Caco-2 (cell line): Measurements from ENCODE around the gene ID3. TPM values are rescaled to one million over a fixed set of nuclear protein-coding genes. Genes with fewer than 3 reads are reported as not detected.
A peak's percentile ranks its signal among the peaks of the same experiment; 100 is the strongest.

Experiments
- BruUV-seq: library from RNA; stranded (reverse); fragments of 400-500 nt; replicated peaks from 2 replicates; lab custom pipeline; 2021; lab: Mats Ljungman, UMichigan
- CTCF ChIA-PET: fragments of 300-600 bp; sonication (Branson Sonifier 250); formaldehyde crosslinking; loops from one replicate; lab custom pipeline; 2022; ENCODE audit warnings: antibody characterized with exemption; lab: Charles Lee
- POLR2A ChIA-PET: fragments of 300-600 bp; sonication (Branson Sonifier 250); formaldehyde crosslinking; loops from one replicate; lab custom pipeline; 2022; ENCODE audit warnings: antibody characterized with exemption; lab: Charles Lee
- DNase-seq, 2 experiments: peaks; one replicate each; pipeline versions ENCODE4 v3.0.0 to v3.0.0-alpha.2; 2020 to 2022
- H3K27me3 ChIP-seq: replicated peaks from 2 replicates; pipeline ENCODE4 v1.6.0; 2011; ENCODE audit warnings: low read length; ENCODE audit not compliant: control insufficient read depth, insufficient read depth
- H3K36me3 ChIP-seq: 2 replicates; pipeline ENCODE4 v1.5.1; 2011; ENCODE audit warnings: low read length; ENCODE audit not compliant: control insufficient read depth, insufficient read depth
- H3K4me1 ChIP-seq: fragments of 250-450 bp; sonication (Bioruptor Pico); 2 replicates; pipeline ENCODE4 v1.5.1; 2020; ENCODE audit warnings: mild to moderate bottlenecking
- H3K4me3 ChIP-seq: 2 replicates; pipeline ENCODE4 v1.5.1; 2011; ENCODE audit warnings: low read depth, mild to moderate bottlenecking, control low read depth, low read length
- H3K9me3 ChIP-seq: fragments of 250-450 bp; sonication (Bioruptor Pico); 2 replicates; pipeline ENCODE4 v1.5.1; 2020; ENCODE audit warnings: mild to moderate bottlenecking, moderate library complexity
- H3K27ac Mint-ChIP-seq: one replicate; pipeline ENCODE4 v1.8.0; 2022; ENCODE audit warnings: mixed read lengths; ENCODE audit not compliant: unreplicated experiment
- H3K27me3 Mint-ChIP-seq: one replicate; pipeline ENCODE4 v1.8.0; 2022; ENCODE audit warnings: mixed read lengths; ENCODE audit not compliant: insufficient read depth, unreplicated experiment
- H3K36me3 Mint-ChIP-seq: one replicate; pipeline ENCODE4 v1.8.0; 2022; ENCODE audit warnings: mild to moderate bottlenecking, mixed read lengths; ENCODE audit not compliant: insufficient read depth, unreplicated experiment
- H3K4me1 Mint-ChIP-seq: one replicate; pipeline ENCODE4 v1.8.0; 2022; ENCODE audit warnings: low read depth, mixed read lengths; ENCODE audit not compliant: unreplicated experiment
- H3K4me3 Mint-ChIP-seq: one replicate; pipeline ENCODE4 v1.8.0; 2022; ENCODE audit warnings: mild to moderate bottlenecking, moderate library complexity, mixed read lengths; ENCODE audit not compliant: unreplicated experiment
- H3K9me3 Mint-ChIP-seq: one replicate; pipeline ENCODE4 v1.8.0; 2022; ENCODE audit warnings: mixed read lengths; ENCODE audit not compliant: unreplicated experiment
- CTCF ChIP-seq, 2 experiments: fragments of 200-600 bp in 1 of 2; IDR thresholded peaks; 1 replicate in 1 of 2; 2 replicates in 1 of 2; pipeline versions ENCODE4 v1.5.1 to v1.8.0; 2011 to 2022; ENCODE audit warnings: antibody characterized with exemption in 1 of 2, control low read depth in 1 of 2, inconsistent platforms in 1 of 2, low read depth in 1 of 2, low read length in 1 of 2, mild to moderate bottlenecking in 1 of 2, moderate library complexity in 1 of 2; ENCODE audit not compliant: insufficient read depth in 1 of 2, severe bottlenecking in 1 of 2, unreplicated experiment in 1 of 2
- intact Hi-C: fragments of 100-400 bp; cut with micrococcal nuclease; formaldehyde crosslinking; loops from one replicate; pipeline ENCODE4 v1.10.0; 2022; ENCODE audit not compliant: unreplicated experiment
- total RNA-seq: library from RNA; stranded (reverse); gene quantifications from 2 replicates; pipeline ENCODE4 v1.2.3, GENCODE V29; 2022

Gene ID3
- total RNA-seq, 1 experiment from 2014 or later = 13.7 TPM

DNA sequence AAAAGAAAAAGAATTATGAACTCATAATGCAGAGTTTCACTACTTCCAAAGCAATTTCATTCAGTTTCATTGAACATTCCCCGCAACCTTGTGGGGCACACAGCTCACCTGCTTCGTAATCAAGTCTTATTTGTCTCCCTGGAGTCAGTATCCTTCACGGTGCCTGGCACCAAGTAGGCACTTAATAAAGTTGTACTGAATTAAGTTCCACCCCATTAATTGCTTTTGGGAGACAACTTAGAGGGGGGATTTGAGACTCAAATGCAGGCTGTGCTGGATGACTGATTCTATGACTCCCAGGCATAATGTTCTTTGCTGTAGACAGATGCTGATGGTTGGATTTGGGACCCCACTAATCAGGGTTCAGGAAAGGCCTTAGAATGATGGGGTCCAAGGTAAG is 6.5 kb upstream of the ID3 start:
- no peaks in the 10 kb centered on the region for H3K27me3 Mint-ChIP-seq
- H3K36me3 Mint-ChIP-seq = peaks cover 18% of the 10 kb centered on the region
- H3K9me3 ChIP-seq = no peaks in the 10 kb centered on the region
- no peaks in the 10 kb centered on the region for H3K36me3 ChIP-seq
- POLR2A ChIA-PET = interaction anchor here (1.0 kb wide), 1 partner anchor 9 kb away, joined by 3 read pairs; no protein-coding TSS in a partner anchor
- DNase-seq = no peak
- H3K27me3 ChIP-seq = no peaks in the 10 kb centered on the region
- peaks cover 49% of the 10 kb centered on the region for H3K4me1 Mint-ChIP-seq
- no peak for TF ChIP-seq CTCF (IDR thresholded peaks at IDR 0.05; ENCODE audit: insufficient read depth in 1 of 2, low read depth in 1 of 2, low read length in 1 of 2, severe bottlenecking in 1 of 2, unreplicated experiment in 1 of 2)
- intact Hi-C loops = loop anchor here (1.0 kb wide), 1 partner anchor 10 kb away; no protein-coding TSS in a partner anchor
- H3K27ac Mint-ChIP-seq = no peak overlapping the region
- peaks cover 45% of the 10 kb centered on the region for H3K4me1 ChIP-seq
- no peak overlapping the region for H3K4me3 ChIP-seq
- H3K4me3 Mint-ChIP-seq = no peak overlapping the region
- no peaks in the 10 kb centered on the region for H3K9me3 Mint-ChIP-seq
- CTCF ChIA-PET = no interaction called here
- BruUV-seq = no TSS peak

DNA sequence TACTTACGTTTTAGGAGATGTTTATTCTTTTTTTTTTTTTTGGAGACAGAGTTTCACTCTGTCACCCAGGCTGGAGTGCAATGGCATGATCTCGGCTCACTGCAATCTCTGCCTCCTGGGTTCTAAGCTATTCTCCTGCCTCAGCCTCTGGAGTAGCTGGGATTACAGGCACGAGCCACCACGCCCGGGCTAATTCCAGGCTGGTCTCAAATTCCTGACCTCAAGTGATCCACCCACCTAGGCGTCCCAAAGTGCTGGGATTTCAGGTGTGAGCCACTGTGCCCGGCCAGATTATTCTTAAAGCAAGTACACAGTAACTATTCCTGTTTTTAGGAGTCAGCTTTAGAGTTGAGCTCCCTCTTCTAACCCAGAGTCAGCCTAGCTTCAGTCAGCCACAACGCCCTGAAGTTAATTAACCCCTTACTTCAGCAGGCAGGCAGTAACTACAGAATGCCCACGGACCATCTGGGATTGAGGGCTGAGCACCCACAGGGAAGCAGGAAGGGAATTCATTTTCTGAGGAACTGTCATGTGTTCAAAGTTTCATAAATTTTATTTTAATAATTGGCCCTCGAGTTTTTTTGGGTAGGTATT is 5.3 kb upstream of the ID3 start:
- DNase-seq = peak; percentile 52 to 53
- no TSS peak for BruUV-seq
- Histone ChIP-seq H3K9me3 (no peaks in the 10 kb centered on the region), H3K27me3 (no peaks in the 10 kb centered on the region), H3K4me3 (no peak overlapping the region), H3K4me1 (peaks cover 55% of the 10 kb centered on the region), H3K36me3 (no peaks in the 10 kb centered on the region)
- intact Hi-C loops = loop anchor here (1.0 kb wide), 1 partner anchor 9 kb away; no protein-coding TSS in a partner anchor
- peak overlapping the region; percentile 97 for H3K27ac Mint-ChIP-seq
- H3K36me3 Mint-ChIP-seq = peaks cover 16% of the 10 kb centered on the region
- no peaks in the 10 kb centered on the region for H3K9me3 Mint-ChIP-seq
- no peak overlapping the region for H3K4me3 Mint-ChIP-seq
- no peak for TF ChIP-seq CTCF (IDR thresholded peaks at IDR 0.05; ENCODE audit: insufficient read depth in 1 of 2, low read depth in 1 of 2, low read length in 1 of 2, severe bottlenecking in 1 of 2, unreplicated experiment in 1 of 2)
- CTCF ChIA-PET = interaction anchor here (0.6 kb wide), 1 partner anchor 55 kb away, joined by 3 read pairs; no protein-coding TSS in a partner anchor
- H3K27me3 Mint-ChIP-seq = no peaks in the 10 kb centered on the region
- POLR2A ChIA-PET = interaction anchor here (0.7 to 1.5 kb wide), 5 partner anchors 8 to 29 kb away, joined by 3 to 7 read pairs (median 4); no protein-coding TSS in a partner anchor
- H3K4me1 Mint-ChIP-seq = peaks cover 49% of the 10 kb centered on the region

GRCh38 chr1:23563755-23564374 is 4.6 kb upstream of the ID3 start:
- Mint-ChIP-seq H3K4me1 (peaks cover 46% of the 10 kb centered on the region), H3K36me3 (peaks cover 23% of the 10 kb centered on the region), H3K9me3 (no peaks in the 10 kb centered on the region), H3K27ac (peak overlapping the region; percentile 97), H3K27me3 (no peaks in the 10 kb centered on the region), H3K4me3 (no peak overlapping the region)
- Histone ChIP-seq H3K36me3 (no peaks in the 10 kb centered on the region), H3K4me3 (no peak overlapping the region), H3K27me3 (no peaks in the 10 kb centered on the region), H3K9me3 (no peaks in the 10 kb centered on the region), H3K4me1 (peaks cover 49% of the 10 kb centered on the region)
- intact Hi-C loops = no loop called here
- no peak for DNase-seq
- POLR2A ChIA-PET = interaction anchor here (0.8 to 1.5 kb wide), 3 partner anchors 9 to 13 kb away, joined by 4 to 7 read pairs (median 6); no protein-coding TSS in a partner anchor
- TF ChIP-seq CTCF (IDR thresholded peaks at IDR 0.05; ENCODE audit: insufficient read depth in 1 of 2, low read depth in 1 of 2, low read length in 1 of 2, severe bottlenecking in 1 of 2, unreplicated experiment in 1 of 2) = no peak
- BruUV-seq = no TSS peak
- CTCF ChIA-PET = no interaction called here
